Measurements from ENCODE around the gene TUBB4B. TPM values are rescaled to one million over a fixed set of nuclear protein-coding genes. Genes with fewer than 3 reads are reported as not detected.

Gene TUBB4B
- total and polyA plus RNA-seq, 2 experiments from 2014 or later, result 334 to 389 TPM

DNA sequence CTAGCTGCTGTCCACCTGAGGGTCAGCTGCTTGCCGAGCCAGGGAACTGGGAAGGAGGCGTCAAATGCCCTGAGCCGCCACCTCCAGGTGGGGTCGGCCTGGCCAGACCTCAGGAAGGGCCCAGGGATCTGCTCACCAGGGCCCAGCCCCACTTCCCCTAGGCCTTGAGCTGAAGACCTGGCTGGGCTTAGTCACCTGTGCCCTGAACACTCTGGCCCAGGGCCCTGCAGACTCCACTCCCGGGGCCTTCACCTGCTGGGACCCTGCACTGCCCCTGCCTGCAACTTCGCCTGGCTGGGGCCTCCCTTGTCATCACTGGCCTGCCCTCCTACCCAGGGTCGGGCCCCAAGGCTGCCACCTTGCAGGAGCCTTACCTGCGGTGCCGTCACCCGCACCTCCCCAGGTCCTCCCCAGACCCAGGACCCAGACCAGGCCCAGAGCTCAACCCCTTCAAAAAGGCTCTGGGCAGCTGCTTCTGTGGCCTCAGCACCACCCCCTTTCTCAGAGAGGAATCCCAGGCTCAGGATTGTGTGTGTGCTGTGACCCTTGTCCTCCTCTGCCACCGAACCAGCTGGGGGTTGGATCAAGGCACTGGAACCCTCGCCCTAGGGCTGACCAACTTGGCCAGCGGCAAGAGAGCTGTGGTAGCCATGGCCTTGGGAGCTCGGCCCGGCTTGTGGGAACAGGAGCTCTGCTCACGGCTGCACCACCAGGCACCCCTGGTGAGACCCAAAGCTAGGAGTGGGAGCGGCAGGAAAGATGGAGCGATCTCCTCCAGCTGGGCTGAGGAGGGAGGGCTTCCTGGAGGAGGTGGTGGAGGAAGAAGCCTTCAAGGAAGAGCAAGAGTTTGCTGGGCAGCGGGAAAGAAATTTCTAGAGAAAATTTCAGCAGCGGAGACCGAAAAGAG is 12.9 kb downstream of the TUBB4B start:
- Mint-ChIP-seq H3K27me3 (ENCODE audit: insufficient read depth, low read depth, poor library complexity) (peaks cover 21% of the 10 kb centered on the region), H3K4me3 (peak overlapping the region; percentile 85), H3K36me3 (ENCODE audit: low read depth) (peaks cover 15% of the 10 kb centered on the region; the same call in 2 of the 3 replicates), H3K27ac (peak overlapping the region; percentile 28; the same call in 1 of the 2 replicates), H3K9me3 (no peaks in the 10 kb centered on the region), H3K4me1 (peaks cover 11% of the 10 kb centered on the region)
- peaks cover 6% of the 10 kb centered on the region for H3K36me3 ChIP-seq (ENCODE audit: insufficient read depth)
- H3K27me3 ChIP-seq (ENCODE audit: insufficient read depth), result peaks cover 4% of the 10 kb centered on the region; the same call in 1 of the 2 replicates
- peak; percentile 36 for DNase-seq (ENCODE audit: low spot score)
- H3F3A ChIP-seq (replicated peaks; ENCODE audit: low read depth), result peaks cover 8% of the 10 kb centered on the region
- peak; percentile 8 for ATAC-seq
- peaks cover 24% of the 10 kb centered on the region for H3K79me2 ChIP-seq (replicated peaks; ENCODE audit: insufficient read depth)
- H3K4me3 ChIP-seq, result peak overlapping the region; percentile 96
- peaks cover 13% of the 10 kb centered on the region; the same call in 1 of the 2 replicates for H3K4me1 ChIP-seq (ENCODE audit: insufficient read depth)
- no peak overlapping the region for H2AFZ ChIP-seq
- TF ChIP-seq STAT1 (IDR thresholded peaks at IDR 0.05; ENCODE audit: unreplicated experiment), result no peak
- TF ChIP-seq, protein P1, sequence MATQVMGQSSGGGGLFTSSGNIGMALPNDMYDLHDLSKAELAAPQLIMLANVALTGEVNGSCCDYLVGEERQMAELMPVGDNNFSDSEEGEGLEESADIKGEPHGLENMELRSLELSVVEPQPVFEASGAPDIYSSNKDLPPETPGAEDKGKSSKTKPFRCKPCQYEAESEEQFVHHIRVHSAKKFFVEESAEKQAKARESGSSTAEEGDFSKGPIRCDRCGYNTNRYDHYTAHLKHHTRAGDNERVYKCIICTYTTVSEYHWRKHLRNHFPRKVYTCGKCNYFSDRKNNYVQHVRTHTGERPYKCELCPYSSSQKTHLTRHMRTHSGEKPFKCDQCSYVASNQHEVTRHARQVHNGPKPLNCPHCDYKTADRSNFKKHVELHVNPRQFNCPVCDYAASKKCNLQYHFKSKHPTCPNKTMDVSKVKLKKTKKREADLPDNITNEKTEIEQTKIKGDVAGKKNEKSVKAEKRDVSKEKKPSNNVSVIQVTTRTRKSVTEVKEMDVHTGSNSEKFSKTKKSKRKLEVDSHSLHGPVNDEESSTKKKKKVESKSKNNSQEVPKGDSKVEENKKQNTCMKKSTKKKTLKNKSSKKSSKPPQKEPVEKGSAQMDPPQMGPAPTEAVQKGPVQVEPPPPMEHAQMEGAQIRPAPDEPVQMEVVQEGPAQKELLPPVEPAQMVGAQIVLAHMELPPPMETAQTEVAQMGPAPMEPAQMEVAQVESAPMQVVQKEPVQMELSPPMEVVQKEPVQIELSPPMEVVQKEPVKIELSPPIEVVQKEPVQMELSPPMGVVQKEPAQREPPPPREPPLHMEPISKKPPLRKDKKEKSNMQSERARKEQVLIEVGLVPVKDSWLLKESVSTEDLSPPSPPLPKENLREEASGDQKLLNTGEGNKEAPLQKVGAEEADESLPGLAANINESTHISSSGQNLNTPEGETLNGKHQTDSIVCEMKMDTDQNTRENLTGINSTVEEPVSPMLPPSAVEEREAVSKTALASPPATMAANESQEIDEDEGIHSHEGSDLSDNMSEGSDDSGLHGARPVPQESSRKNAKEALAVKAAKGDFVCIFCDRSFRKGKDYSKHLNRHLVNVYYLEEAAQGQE (IDR thresholded peaks at IDR 0.05; ENCODE audit: unreplicated experiment), result no peak
- H3K9me2 ChIP-seq (ENCODE audit: insufficient read depth), result no peaks in the 10 kb centered on the region
- H4K20me1 ChIP-seq (replicated peaks; ENCODE audit: insufficient read depth), result no peaks in the 10 kb centered on the region; the same call in 1 of the 2 replicates
- peak overlapping the region; percentile 98 for H3K4me2 ChIP-seq
- no peak overlapping the region for H3K27ac ChIP-seq (ENCODE audit: low read depth)

- Histone ChIP-seq H4K20me1 (replicated peaks; ENCODE audit: insufficient read depth) (no peaks in the 10 kb centered on the region; the same call in 1 of the 2 replicates), H2AFZ (peak within 1 kb of the TSS; percentile 94), H3K4me2 (peak within 1 kb of the TSS; percentile 98), H3K9me2 (ENCODE audit: insufficient read depth) (no peaks in the 10 kb centered on the region), H3K79me2 (replicated peaks; ENCODE audit: insufficient read depth) (peaks cover 24% of the 10 kb centered on the region), H3K36me3 (ENCODE audit: insufficient read depth) (peaks cover 9% of the 10 kb centered on the region), H3K4me3 (peak within 1 kb of the TSS; percentile 96), H3K27ac (ENCODE audit: low read depth) (no peak within 1 kb of the TSS), H3K4me1 (ENCODE audit: insufficient read depth) (peaks cover 13% of the 10 kb centered on the region; the same call in 1 of the 2 replicates), H3F3A (replicated peaks; ENCODE audit: low read depth) (peaks cover 12% of the 10 kb centered on the region), H3K27me3 (ENCODE audit: insufficient read depth) (peaks cover 4% of the 10 kb centered on the region; the same call in 1 of the 2 replicates)
- no peaks in the 10 kb centered on the region for H3K9me3 Mint-ChIP-seq
- peak within 1 kb of the TSS; percentile 28; the same call in 1 of the 2 replicates for H3K27ac Mint-ChIP-seq
- H3K27me3 Mint-ChIP-seq (ENCODE audit: insufficient read depth, low read depth, poor library complexity), result peaks cover 21% of the 10 kb centered on the region
- peak within 1 kb of the TSS; percentile 89 for H3K4me3 Mint-ChIP-seq
- peaks cover 19% of the 10 kb centered on the region; the same call in 2 of the 3 replicates for H3K36me3 Mint-ChIP-seq (ENCODE audit: low read depth)
- peak; percentile 88 for DNase-seq (ENCODE audit: low spot score)
- peak; percentile 65 for ATAC-seq
- peaks cover 11% of the 10 kb centered on the region for H3K4me1 Mint-ChIP-seq
- TF ChIP-seq EZH2phosphoT487 (IDR thresholded peaks at IDR 0.05; ENCODE audit: unreplicated experiment) (no peak), ZNF331 (CRISPR knock-in tag; IDR thresholded peaks at IDR 0.05; ENCODE audit: low read depth) (no peak)
- TF ChIP-seq, protein P2, sequence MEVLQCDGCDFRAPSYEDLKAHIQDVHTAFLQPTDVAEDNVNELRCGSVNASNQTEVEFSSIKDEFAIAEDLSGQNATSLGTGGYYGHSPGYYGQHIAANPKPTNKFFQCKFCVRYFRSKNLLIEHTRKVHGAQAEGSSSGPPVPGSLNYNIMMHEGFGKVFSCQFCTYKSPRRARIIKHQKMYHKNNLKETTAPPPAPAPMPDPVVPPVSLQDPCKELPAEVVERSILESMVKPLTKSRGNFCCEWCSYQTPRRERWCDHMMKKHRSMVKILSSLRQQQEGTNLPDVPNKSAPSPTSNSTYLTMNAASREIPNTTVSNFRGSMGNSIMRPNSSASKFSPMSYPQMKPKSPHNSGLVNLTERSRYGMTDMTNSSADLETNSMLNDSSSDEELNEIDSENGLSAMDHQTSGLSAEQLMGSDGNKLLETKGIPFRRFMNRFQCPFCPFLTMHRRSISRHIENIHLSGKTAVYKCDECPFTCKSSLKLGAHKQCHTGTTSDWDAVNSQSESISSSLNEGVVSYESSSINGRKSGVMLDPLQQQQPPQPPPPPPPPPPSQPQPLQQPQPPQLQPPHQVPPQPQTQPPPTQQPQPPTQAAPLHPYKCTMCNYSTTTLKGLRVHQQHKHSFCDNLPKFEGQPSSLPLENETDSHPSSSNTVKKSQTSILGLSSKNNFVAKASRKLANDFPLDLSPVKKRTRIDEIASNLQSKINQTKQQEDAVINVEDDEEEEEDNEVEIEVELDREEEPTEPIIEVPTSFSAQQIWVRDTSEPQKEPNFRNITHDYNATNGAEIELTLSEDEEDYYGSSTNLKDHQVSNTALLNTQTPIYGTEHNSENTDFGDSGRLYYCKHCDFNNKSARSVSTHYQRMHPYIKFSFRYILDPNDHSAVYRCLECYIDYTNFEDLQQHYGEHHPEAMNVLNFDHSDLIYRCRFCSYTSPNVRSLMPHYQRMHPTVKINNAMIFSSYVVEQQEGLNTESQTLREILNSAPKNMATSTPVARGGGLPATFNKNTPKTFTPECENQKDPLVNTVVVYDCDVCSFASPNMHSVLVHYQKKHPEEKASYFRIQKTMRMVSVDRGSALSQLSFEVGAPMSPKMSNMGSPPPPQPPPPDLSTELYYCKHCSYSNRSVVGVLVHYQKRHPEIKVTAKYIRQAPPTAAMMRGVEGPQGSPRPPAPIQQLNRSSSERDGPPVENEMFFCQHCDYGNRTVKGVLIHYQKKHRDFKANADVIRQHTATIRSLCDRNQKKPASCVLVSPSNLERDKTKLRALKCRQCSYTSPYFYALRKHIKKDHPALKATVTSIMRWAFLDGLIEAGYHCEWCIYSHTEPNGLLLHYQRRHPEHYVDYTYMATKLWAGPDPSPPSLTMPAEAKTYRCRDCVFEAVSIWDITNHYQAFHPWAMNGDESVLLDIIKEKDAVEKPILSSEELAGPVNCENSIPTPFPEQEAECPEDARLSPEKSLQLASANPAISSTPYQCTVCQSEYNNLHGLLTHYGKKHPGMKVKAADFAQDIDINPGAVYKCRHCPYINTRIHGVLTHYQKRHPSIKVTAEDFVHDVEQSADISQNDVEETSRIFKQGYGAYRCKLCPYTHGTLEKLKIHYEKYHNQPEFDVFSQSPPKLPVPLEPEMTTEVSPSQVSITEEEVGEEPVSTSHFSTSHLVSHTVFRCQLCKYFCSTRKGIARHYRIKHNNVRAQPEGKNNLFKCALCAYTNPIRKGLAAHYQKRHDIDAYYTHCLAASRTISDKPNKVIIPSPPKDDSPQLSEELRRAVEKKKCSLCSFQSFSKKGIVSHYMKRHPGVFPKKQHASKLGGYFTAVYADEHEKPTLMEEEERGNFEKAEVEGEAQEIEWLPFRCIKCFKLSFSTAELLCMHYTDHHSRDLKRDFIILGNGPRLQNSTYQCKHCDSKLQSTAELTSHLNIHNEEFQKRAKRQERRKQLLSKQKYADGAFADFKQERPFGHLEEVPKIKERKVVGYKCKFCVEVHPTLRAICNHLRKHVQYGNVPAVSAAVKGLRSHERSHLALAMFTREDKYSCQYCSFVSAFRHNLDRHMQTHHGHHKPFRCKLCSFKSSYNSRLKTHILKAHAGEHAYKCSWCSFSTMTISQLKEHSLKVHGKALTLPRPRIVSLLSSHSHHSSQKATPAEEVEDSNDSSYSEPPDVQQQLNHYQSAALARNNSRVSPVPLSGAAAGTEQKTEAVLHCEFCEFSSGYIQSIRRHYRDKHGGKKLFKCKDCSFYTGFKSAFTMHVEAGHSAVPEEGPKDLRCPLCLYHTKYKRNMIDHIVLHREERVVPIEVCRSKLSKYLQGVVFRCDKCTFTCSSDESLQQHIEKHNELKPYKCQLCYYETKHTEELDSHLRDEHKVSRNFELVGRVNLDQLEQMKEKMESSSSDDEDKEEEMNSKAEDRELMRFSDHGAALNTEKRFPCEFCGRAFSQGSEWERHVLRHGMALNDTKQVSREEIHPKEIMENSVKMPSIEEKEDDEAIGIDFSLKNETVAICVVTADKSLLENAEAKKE (CRISPR knock-in tag; IDR thresholded peaks at IDR 0.05), result no peak
- TF ChIP-seq, protein P3, sequence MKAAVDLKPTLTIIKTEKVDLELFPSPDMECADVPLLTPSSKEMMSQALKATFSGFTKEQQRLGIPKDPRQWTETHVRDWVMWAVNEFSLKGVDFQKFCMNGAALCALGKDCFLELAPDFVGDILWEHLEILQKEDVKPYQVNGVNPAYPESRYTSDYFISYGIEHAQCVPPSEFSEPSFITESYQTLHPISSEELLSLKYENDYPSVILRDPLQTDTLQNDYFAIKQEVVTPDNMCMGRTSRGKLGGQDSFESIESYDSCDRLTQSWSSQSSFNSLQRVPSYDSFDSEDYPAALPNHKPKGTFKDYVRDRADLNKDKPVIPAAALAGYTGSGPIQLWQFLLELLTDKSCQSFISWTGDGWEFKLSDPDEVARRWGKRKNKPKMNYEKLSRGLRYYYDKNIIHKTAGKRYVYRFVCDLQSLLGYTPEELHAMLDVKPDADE (IDR thresholded peaks at IDR 0.05), result no peak
Measured at GRCh38 chr9:137254624-137255447, 13.7 kb downstream of the TUBB4B start, which contains the start of gene NELFB. NELFB (plus strand) TSS chr9:137255327.

Measured in GM23338 (cell line).